GM23338 (cell line): Measurements from ENCODE around the gene SLCO3A1.
"Not testable (repeated sequence)": the region's sequence is repeated elsewhere in the genome, so short reads cannot be mapped to it uniquely, and the experiment has no call there.

Experiments used
- CREB1 ChIP-seq: fragments of 250-450 bp; sonication (Bioruptor Pico); IDR thresholded peaks from 2 replicates; pipeline ENCODE4 v1.5.0; 2020; ENCODE audit warnings: low read depth, mild to moderate bottlenecking, moderate library complexity
- EZH2 ChIP-seq: fragments of 200-600 bp; sonication (generic); IDR thresholded peaks from one replicate; pipeline ENCODE4 v1.8.0; 2017; ENCODE audit warnings: antibody characterized with exemption, mild to moderate bottlenecking, low read depth; ENCODE audit not compliant: unreplicated experiment
- EZH2phosphoT487 ChIP-seq: fragments of 200-600 bp; sonication (generic); IDR thresholded peaks from one replicate; pipeline ENCODE4 v1.8.1; 2018; ENCODE audit warnings: antibody characterized with exemption; ENCODE audit not compliant: unreplicated experiment
- POLR2AphosphoS5 ChIP-seq: IDR thresholded peaks from 2 replicates; pipeline ENCODE4 v1.6.1; 2016; ENCODE audit warnings: antibody characterized with exemption, low read depth
- ZNF114 ChIP-seq: fragments of 250-450 bp; sonication (Bioruptor Pico); IDR thresholded peaks from 2 replicates; pipeline ENCODE4 v1.5.0; 2020; ENCODE audit warnings: mild to moderate bottlenecking, moderate library complexity
- TF ChIP-seq, protein P1 (sequence below), 2 experiments: fragments of 200-600 bp in 1 of 2; sonication (generic) in 1 of 2; conservative IDR thresholded peaks; 2 replicates each; pipeline versions ENCODE4 v1.5.1 to v1.6.1; 2016 to 2017; ENCODE audit warnings: antibody characterized with exemption in 2 of 2, low read depth in 2 of 2, mild to moderate bottlenecking in 2 of 2, moderate library complexity in 1 of 2

DNA sequence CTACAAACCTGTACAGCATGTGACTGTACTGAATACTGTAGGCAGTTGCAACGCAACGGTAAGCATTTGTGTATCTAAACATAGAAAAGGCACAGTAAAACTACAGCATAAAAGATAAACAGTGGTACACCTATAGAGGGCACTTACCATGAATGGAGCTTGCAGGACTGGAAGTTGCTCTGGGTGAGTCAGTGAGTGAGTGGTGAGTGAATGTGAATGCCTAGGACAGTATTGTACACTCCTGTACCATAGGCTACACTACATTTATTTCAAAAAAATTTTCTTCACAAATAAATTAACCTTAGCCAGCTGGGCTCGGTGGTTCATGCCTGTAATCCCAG, 206.4 kb downstream of the SLCO3A1 start:
- not testable (repeated sequence) for TF ChIP-seq POLR2AphosphoS5; ZNF114 (CRISPR knock-in tag); EZH2; CREB1; EZH2phosphoT487
- TF ChIP-seq, protein P1, sequence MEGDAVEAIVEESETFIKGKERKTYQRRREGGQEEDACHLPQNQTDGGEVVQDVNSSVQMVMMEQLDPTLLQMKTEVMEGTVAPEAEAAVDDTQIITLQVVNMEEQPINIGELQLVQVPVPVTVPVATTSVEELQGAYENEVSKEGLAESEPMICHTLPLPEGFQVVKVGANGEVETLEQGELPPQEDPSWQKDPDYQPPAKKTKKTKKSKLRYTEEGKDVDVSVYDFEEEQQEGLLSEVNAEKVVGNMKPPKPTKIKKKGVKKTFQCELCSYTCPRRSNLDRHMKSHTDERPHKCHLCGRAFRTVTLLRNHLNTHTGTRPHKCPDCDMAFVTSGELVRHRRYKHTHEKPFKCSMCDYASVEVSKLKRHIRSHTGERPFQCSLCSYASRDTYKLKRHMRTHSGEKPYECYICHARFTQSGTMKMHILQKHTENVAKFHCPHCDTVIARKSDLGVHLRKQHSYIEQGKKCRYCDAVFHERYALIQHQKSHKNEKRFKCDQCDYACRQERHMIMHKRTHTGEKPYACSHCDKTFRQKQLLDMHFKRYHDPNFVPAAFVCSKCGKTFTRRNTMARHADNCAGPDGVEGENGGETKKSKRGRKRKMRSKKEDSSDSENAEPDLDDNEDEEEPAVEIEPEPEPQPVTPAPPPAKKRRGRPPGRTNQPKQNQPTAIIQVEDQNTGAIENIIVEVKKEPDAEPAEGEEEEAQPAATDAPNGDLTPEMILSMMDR (conservative IDR thresholded peaks at IDR 0.05; ENCODE audit: low read depth in 2 of 2): not testable (repeated sequence)
